Astrocyte (in vitro differentiated cells and primary cell): ENCODE results near the gene SEMA4D.

Experiments used
- CTCF ChIP-seq: IDR thresholded peaks from 2 replicates; pipeline ENCODE4 v1.5.1; 2011; ENCODE audit warnings: low read depth, mild to moderate bottlenecking, inconsistent platforms, low read length, moderate library complexity; ENCODE audit not compliant: insufficient read depth
- EZH2 ChIP-seq: IDR thresholded peaks from 2 replicates; pipeline ENCODE4 v1.6.1; 2012; ENCODE audit warnings: mild to moderate bottlenecking, low read length, inconsistent platforms; ENCODE audit not compliant: insufficient read depth

GRCh38 chr9:89352874-89353649 is 144.9 kb downstream of the SEMA4D start:
- no peak for TF ChIP-seq CTCF
- no peak for TF ChIP-seq EZH2
